Measurements from ENCODE around the gene DLK2. TPM values are rescaled to one million over a fixed set of nuclear protein-coding genes. Genes with fewer than 3 reads are reported as not detected.
"Not testable (repeated sequence)": the region's sequence is repeated elsewhere in the genome, so short reads cannot be mapped to it uniquely, and the experiment has no call there.

Gene DLK2
- total RNA-seq, 1 experiment from 2014 or later = 0.75 TPM

DNA sequence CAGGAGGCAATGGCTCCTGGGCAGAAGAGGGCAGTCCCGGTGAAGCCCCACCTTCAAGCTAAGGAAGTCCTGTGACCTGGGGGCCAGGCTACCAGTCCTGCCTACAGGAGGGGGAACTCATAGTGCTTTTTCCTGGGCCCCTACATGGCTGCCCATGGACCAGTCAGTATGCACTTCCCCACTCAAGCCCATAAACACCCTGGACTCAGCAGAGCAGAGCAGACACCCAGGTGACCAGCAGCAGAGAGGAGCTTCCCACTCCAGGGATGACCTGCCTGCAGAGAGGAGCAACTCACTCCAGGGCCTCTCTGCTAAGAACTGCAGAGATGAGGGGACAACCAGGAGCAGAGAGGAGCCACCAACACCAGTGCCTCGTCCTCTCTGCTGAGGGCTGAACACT, 42.3 kb downstream of the DLK2 start:
- TF ChIP-seq, protein P1, sequence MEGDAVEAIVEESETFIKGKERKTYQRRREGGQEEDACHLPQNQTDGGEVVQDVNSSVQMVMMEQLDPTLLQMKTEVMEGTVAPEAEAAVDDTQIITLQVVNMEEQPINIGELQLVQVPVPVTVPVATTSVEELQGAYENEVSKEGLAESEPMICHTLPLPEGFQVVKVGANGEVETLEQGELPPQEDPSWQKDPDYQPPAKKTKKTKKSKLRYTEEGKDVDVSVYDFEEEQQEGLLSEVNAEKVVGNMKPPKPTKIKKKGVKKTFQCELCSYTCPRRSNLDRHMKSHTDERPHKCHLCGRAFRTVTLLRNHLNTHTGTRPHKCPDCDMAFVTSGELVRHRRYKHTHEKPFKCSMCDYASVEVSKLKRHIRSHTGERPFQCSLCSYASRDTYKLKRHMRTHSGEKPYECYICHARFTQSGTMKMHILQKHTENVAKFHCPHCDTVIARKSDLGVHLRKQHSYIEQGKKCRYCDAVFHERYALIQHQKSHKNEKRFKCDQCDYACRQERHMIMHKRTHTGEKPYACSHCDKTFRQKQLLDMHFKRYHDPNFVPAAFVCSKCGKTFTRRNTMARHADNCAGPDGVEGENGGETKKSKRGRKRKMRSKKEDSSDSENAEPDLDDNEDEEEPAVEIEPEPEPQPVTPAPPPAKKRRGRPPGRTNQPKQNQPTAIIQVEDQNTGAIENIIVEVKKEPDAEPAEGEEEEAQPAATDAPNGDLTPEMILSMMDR (IDR thresholded peaks at IDR 0.05; ENCODE audit: insufficient read depth in 1 of 2, low read depth in 1 of 2, low read length in 1 of 2, severe bottlenecking in 1 of 2, unreplicated experiment in 1 of 2) = no peak
- no peak overlapping the region for H3K27ac Mint-ChIP-seq (ENCODE audit: unreplicated experiment)
- POLR2A ChIA-PET = no interaction called here
- H3K4me1 Mint-ChIP-seq (ENCODE audit: low read depth, unreplicated experiment) = no peaks in the 10 kb centered on the region
- H3K9me3 ChIP-seq = no peaks in the 10 kb centered on the region
- intact Hi-C loops (cut with micrococcal nuclease; ENCODE audit: unreplicated experiment) = no loop called here
- no peak overlapping the region for H3K4me3 ChIP-seq (ENCODE audit: low read depth, low read length)
- no TSS peak for BruUV-seq (replicated peaks)
- H3K9me3 Mint-ChIP-seq (ENCODE audit: unreplicated experiment) = no peaks in the 10 kb centered on the region
- H3K36me3 ChIP-seq (ENCODE audit: control insufficient read depth, insufficient read depth, low read length) = no peaks in the 10 kb centered on the region
- CTCF ChIA-PET = no interaction called here
- DNase-seq = no peak
- no peaks in the 10 kb centered on the region for H3K27me3 ChIP-seq (replicated peaks; ENCODE audit: control insufficient read depth, insufficient read depth, low read length)
- H3K4me1 ChIP-seq = no peaks in the 10 kb centered on the region
- no peaks in the 10 kb centered on the region for H3K27me3 Mint-ChIP-seq (ENCODE audit: insufficient read depth, unreplicated experiment)
- H3K4me3 Mint-ChIP-seq (ENCODE audit: unreplicated experiment) = no peak overlapping the region
- no peaks in the 10 kb centered on the region for H3K36me3 Mint-ChIP-seq (ENCODE audit: insufficient read depth, unreplicated experiment)

- no TSS peak for BruUV-seq (replicated peaks)
- H3K36me3 Mint-ChIP-seq (ENCODE audit: insufficient read depth, unreplicated experiment) = no peaks in the 10 kb centered on the region
- no peak overlapping the region for H3K4me3 ChIP-seq (ENCODE audit: low read depth, low read length)
- intact Hi-C loops (cut with micrococcal nuclease; ENCODE audit: unreplicated experiment) = no loop called here
- CTCF ChIA-PET = no interaction called here
- POLR2A ChIA-PET = no interaction called here
- H3K27me3 ChIP-seq (replicated peaks; ENCODE audit: control insufficient read depth, insufficient read depth, low read length) = no peaks in the 10 kb centered on the region
- no peaks in the 10 kb centered on the region for H3K36me3 ChIP-seq (ENCODE audit: control insufficient read depth, insufficient read depth, low read length)
- H3K27ac Mint-ChIP-seq (ENCODE audit: unreplicated experiment) = no peak overlapping the region
- no peaks in the 10 kb centered on the region for H3K4me1 Mint-ChIP-seq (ENCODE audit: low read depth, unreplicated experiment)
- no peak overlapping the region for H3K4me3 Mint-ChIP-seq (ENCODE audit: unreplicated experiment)
- H3K27me3 Mint-ChIP-seq (ENCODE audit: insufficient read depth, unreplicated experiment) = no peaks in the 10 kb centered on the region
- H3K4me1 ChIP-seq = no peaks in the 10 kb centered on the region
- H3K9me3 Mint-ChIP-seq (ENCODE audit: unreplicated experiment) = no peaks in the 10 kb centered on the region
- TF ChIP-seq, protein P1 (IDR thresholded peaks at IDR 0.05; ENCODE audit: insufficient read depth in 1 of 2, low read depth in 1 of 2, low read length in 1 of 2, severe bottlenecking in 1 of 2, unreplicated experiment in 1 of 2) = no peak
- no peak for DNase-seq
- H3K9me3 ChIP-seq = no peaks in the 10 kb centered on the region
Measured at GRCh38 chr6:43412541-43412940, 42.8 kb downstream of the DLK2 start.

- intact Hi-C loops (cut with micrococcal nuclease; ENCODE audit: unreplicated experiment); H3K27me3 Mint-ChIP-seq (ENCODE audit: insufficient read depth, unreplicated experiment); H3K27me3 ChIP-seq (replicated peaks; ENCODE audit: control insufficient read depth, insufficient read depth, low read length); H3K4me3 Mint-ChIP-seq (ENCODE audit: unreplicated experiment); DNase-seq; H3K4me1 ChIP-seq; H3K27ac Mint-ChIP-seq (ENCODE audit: unreplicated experiment); CTCF ChIA-PET; H3K36me3 Mint-ChIP-seq (ENCODE audit: insufficient read depth, unreplicated experiment); H3K4me3 ChIP-seq (ENCODE audit: low read depth, low read length); H3K36me3 ChIP-seq (ENCODE audit: control insufficient read depth, insufficient read depth, low read length); H3K9me3 ChIP-seq; H3K9me3 Mint-ChIP-seq (ENCODE audit: unreplicated experiment); H3K4me1 Mint-ChIP-seq (ENCODE audit: low read depth, unreplicated experiment); POLR2A ChIA-PET; BruUV-seq (replicated peaks): not testable (repeated sequence)
Measured at GRCh38 chr6:43410776-43411175, 44.6 kb downstream of the DLK2 start.

- H3K4me3 ChIP-seq (ENCODE audit: low read depth, low read length) = no peak overlapping the region
- no TSS peak for BruUV-seq (replicated peaks)
- peaks cover 12% of the 10 kb centered on the region for H3K9me3 Mint-ChIP-seq (ENCODE audit: unreplicated experiment)
- no peaks in the 10 kb centered on the region for H3K36me3 Mint-ChIP-seq (ENCODE audit: insufficient read depth, unreplicated experiment)
- ChIA-PET POLR2A (no interaction called here), CTCF (no interaction called here)
- no peaks in the 10 kb centered on the region for H3K4me1 ChIP-seq
- no peak overlapping the region for H3K4me3 Mint-ChIP-seq (ENCODE audit: unreplicated experiment)
- intact Hi-C loops (cut with micrococcal nuclease; ENCODE audit: unreplicated experiment) = no loop called here
- no peaks in the 10 kb centered on the region for H3K36me3 ChIP-seq (ENCODE audit: control insufficient read depth, insufficient read depth, low read length)
- no peaks in the 10 kb centered on the region for H3K9me3 ChIP-seq
- DNase-seq = no peak
- TF ChIP-seq, protein P1 (IDR thresholded peaks at IDR 0.05; ENCODE audit: insufficient read depth in 1 of 2, low read depth in 1 of 2, low read length in 1 of 2, severe bottlenecking in 1 of 2, unreplicated experiment in 1 of 2) = no peak
- H3K27me3 Mint-ChIP-seq (ENCODE audit: insufficient read depth, unreplicated experiment) = no peaks in the 10 kb centered on the region
- H3K27ac Mint-ChIP-seq (ENCODE audit: unreplicated experiment) = no peak overlapping the region
- peaks cover 7% of the 10 kb centered on the region for H3K4me1 Mint-ChIP-seq (ENCODE audit: low read depth, unreplicated experiment)
- H3K27me3 ChIP-seq (replicated peaks; ENCODE audit: control insufficient read depth, insufficient read depth, low read length) = no peaks in the 10 kb centered on the region
Measured at GRCh38 chr6:43408259-43408658, 47.1 kb downstream of the DLK2 start.
